ENCODE data around the gene OBP2B.
A peak's percentile ranks its signal among the peaks of the same experiment; 100 is the strongest.

OBP2B gene

GRCh38 chr9:133164191-133164590 lies 44.9 kb downstream of the OBP2B start:
- DNase-seq, result no peak

DNA sequence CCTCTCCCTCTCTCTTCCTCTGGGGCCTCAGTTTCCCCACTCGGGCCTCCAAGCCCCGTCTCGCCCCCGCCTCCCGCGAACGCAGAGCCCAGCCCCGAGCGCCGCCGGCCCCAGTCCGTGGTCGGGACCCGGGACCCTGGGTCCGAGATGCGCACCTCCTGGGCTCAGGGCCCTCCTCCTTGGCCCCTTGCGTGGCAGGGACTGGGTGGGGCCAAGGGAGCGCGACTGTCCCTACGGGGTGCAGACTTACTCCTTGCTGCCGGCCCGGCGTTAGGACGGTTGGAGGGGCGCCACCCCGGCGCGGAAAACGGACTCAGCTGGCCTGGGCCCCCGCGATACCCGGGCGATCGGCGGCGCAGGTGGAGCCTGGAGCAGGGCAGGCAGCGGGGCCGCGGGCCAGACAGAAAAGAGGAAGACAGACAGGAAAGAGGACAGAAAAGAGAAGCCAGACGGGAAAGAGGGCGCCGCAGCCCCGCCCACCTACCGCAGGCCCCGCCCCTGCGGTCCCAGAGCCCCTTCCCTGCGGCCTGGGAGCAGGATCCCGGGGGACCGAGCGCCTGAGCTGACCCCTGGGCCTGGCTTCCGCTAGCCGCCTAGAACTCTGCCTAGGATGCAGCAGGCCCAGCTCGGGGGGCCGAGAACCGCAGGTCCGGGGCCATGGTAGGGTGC lies 45.4 kb downstream of the OBP2B start, which contains the start of gene GBGT1:
Gene GBGT1 (minus strand): TSS at position 411 of the 669 bp plus-strand sequence. CDS start 1,502 bp downstream, outside the sequence.
- peak; percentile 84 to 86 for DNase-seq

DNA sequence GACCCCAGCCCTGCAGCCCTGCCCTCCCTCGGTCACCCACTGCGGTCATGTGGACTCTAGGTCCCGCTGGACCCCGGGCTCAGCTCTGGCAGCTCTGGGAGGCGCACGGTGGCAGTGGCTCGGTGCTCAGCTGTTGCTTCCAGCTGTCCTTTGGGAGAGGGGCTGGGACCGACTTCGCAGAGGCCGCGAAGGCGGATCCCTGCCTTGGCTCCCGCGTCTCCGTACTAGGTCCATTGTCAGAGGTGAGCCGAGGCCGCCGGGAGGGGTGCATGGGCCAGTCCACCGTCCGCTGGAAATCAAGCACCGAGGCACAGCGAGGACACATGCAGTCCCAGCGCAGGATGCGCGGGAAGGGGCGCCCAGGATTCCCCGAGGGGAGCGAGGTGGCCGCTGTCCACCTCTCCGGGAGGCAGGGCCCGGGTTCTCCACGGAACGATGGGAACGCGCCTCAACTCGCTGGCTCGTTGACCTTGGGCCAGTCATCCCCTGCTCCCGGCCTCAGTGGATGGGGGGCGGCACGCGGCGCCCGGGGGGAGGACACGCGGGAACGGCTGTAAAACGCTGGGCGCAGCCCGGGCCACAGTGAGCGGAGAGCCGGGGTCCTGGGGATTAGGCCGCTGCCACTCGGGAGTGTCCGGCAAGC lies 46.1 kb downstream of the OBP2B start:
- DNase-seq, result no peak

GRCh38 chr9:133161547-133161950 lies 47.5 kb downstream of the OBP2B start:
- DNase-seq, result no peak

GRCh38 chr9:133160742-133161546 lies 48.1 kb downstream of the OBP2B start:
- DNase-seq, result peak; percentile 59 to 64

GRCh38 chr9:133158695-133159094 lies 50.4 kb downstream of the OBP2B start:
- no peak for DNase-seq

All from Kasumi-1 (cell line).